H1 (cell line): ENCODE data around the gene MDFIC2. TPM values are rescaled to one million over a fixed set of nuclear protein-coding genes. Genes with fewer than 3 reads are reported as not detected.

Experiments
- CTCF ChIA-PET: fragments of 300-600 bp; sonication (Branson Sonifier 250); formaldehyde crosslinking; loops from one replicate; lab custom pipeline; 2021; ENCODE audit not compliant: partially characterized antibody; lab: Charles Lee
- POLR2A ChIA-PET: fragments of 300-600 bp; sonication (Branson Sonifier 250); formaldehyde crosslinking; loops from one replicate; lab custom pipeline; 2021; ENCODE audit warnings: inconsistent platforms; ENCODE audit not compliant: partially characterized antibody; lab: Charles Lee
- DNase-seq, 2 experiments: peaks; one replicate each; pipeline versions ENCODE4 v3.0.0 to v3.0.0-alpha.2; 2010 to 2022; ENCODE audit warnings: low spot score in 2 of 2, low read depth in 1 of 2, mixed read lengths in 1 of 2
- FAIRE-seq: peaks from 2 replicates; lab custom pipeline; 2011; peaks lifted over from hg19 to GRCh38; lab: Jason Lieb, UNC
- H2AFZ ChIP-seq: 2 replicates; pipeline ENCODE4 v1.8.1; 2012; ENCODE audit warnings: low read length, inconsistent platforms
- H2AK5ac ChIP-seq: 2 replicates; pipeline ENCODE4 v1.6.1; 2013; ENCODE audit warnings: low read depth, low read length
- H2BK120ac ChIP-seq: replicated peaks from 2 replicates; pipeline ENCODE3; 2013; ENCODE audit warnings: low read depth, low read length, inconsistent platforms
- H2BK12ac ChIP-seq: 2 replicates; pipeline ENCODE4 v1.6.1; 2013; ENCODE audit warnings: low read depth, low read length
- H2BK15ac ChIP-seq: 2 replicates; pipeline ENCODE4 v1.6.1; 2013; ENCODE audit warnings: low read length
- H2BK20ac ChIP-seq: 2 replicates; pipeline ENCODE4 v1.6.1; 2013; ENCODE audit warnings: low read length
- H2BK5ac ChIP-seq: 2 replicates; pipeline ENCODE4 v1.6.1; 2013; ENCODE audit warnings: low read depth, low read length
- H3K14ac ChIP-seq: 2 replicates; pipeline ENCODE4 v1.6.1; 2013; ENCODE audit warnings: inconsistent platforms; ENCODE audit not compliant: insufficient read length
- H3K18ac ChIP-seq: 2 replicates; pipeline ENCODE4 v1.6.1; 2013; ENCODE audit warnings: low read length; ENCODE audit errors: extremely low read depth
- H3K23ac ChIP-seq: 2 replicates; pipeline ENCODE4 v1.6.1; 2013; ENCODE audit warnings: inconsistent platforms; ENCODE audit not compliant: insufficient read length
- H3K23me2 ChIP-seq: 2 replicates; pipeline ENCODE4 v1.6.1; 2013; ENCODE audit warnings: low read depth, low read length
- H3K27ac ChIP-seq: 2 replicates; pipeline ENCODE4 v1.6.1; 2011; ENCODE audit warnings: low read depth, low read length, inconsistent platforms
- H3K27me3 ChIP-seq, 4 experiments: replicated peaks in 1 of 4; 1 replicate in 1 of 4; 2 replicates in 3 of 4; pipeline versions ENCODE4 v1.6.1 to v1.8.1; 2011 to 2013; ENCODE audit warnings: low read length in 3 of 4, mild to moderate bottlenecking in 3 of 4, inconsistent platforms in 2 of 4, mixed read lengths in 2 of 4, moderate library complexity in 1 of 4; ENCODE audit not compliant: control insufficient read depth in 3 of 4, insufficient read depth in 3 of 4; ENCODE audit errors: extremely low read depth in 1 of 4
- H3K36me3 ChIP-seq, 4 experiments: 2 replicates each; pipeline versions ENCODE4 v1.6.1 to v1.8.1; 2011 to 2013; ENCODE audit warnings: mild to moderate bottlenecking in 4 of 4, low read length in 3 of 4, moderate library complexity in 2 of 4, control low read depth in 1 of 4, inconsistent platforms in 1 of 4; ENCODE audit not compliant: insufficient read depth in 4 of 4, control insufficient read depth in 2 of 4
- H3K4ac ChIP-seq: replicated peaks from 2 replicates; pipeline ENCODE3; 2013; ENCODE audit warnings: low read length, low read depth, mixed read lengths, inconsistent platforms; ENCODE audit not compliant: insufficient read length
- H3K4me1 ChIP-seq, 4 experiments: replicated peaks in 1 of 4; 1 replicate in 1 of 4; 2 replicates in 3 of 4; pipeline versions ENCODE4 v1.6.1 to v1.8.1; 2011 to 2013; ENCODE audit warnings: low read length in 3 of 4, inconsistent platforms in 2 of 4, mixed read lengths in 1 of 4; ENCODE audit not compliant: insufficient read depth in 4 of 4, control insufficient read depth in 3 of 4
- H3K4me2 ChIP-seq, 2 experiments: 2 replicates each; pipeline versions ENCODE4 v1.6.1 to v1.8.1; 2011 to 2013; ENCODE audit warnings: low read depth in 2 of 2, low read length in 2 of 2, control low read depth in 1 of 2, inconsistent platforms in 1 of 2, mild to moderate bottlenecking in 1 of 2; ENCODE audit not compliant: insufficient read depth in 1 of 2
- H3K4me3 ChIP-seq, 4 experiments: fragments of 200-600, 300-600 bp in 1 of 4; sonication (generic), shearing (Covaris generic), sonication (Bioruptor Twin) in 1 of 4; 2 replicates each; pipeline versions ENCODE4 v1.5.1 to v1.8.1; 2011 to 2016; ENCODE audit warnings: low read length in 4 of 4, low read depth in 3 of 4, control low read depth in 2 of 4, inconsistent platforms in 2 of 4, mild to moderate bottlenecking in 2 of 4, mixed read lengths in 1 of 4, moderate library complexity in 1 of 4; ENCODE audit not compliant: insufficient read depth in 2 of 4; ENCODE audit errors: extremely low read depth in 1 of 4
- H3K56ac ChIP-seq: replicated peaks from 2 replicates; pipeline ENCODE3; 2013; ENCODE audit warnings: low read depth, mild to moderate bottlenecking, mixed read lengths, low read length, inconsistent platforms; ENCODE audit not compliant: insufficient read length
- H3K79me1 ChIP-seq: 2 replicates; pipeline ENCODE4 v1.6.1; 2013; ENCODE audit warnings: low read depth, low read length, control low read depth
- H3K79me2 ChIP-seq, 2 experiments: 2 replicates each; pipeline versions ENCODE4 v1.6.1 to v1.8.1; 2012 to 2013; ENCODE audit warnings: low read length in 2 of 2, mild to moderate bottlenecking in 2 of 2, inconsistent platforms in 1 of 2; ENCODE audit not compliant: insufficient read depth in 2 of 2, control insufficient read depth in 1 of 2
- H3K9ac ChIP-seq, 4 experiments: replicated peaks in 1 of 4; 1 replicate in 1 of 4; 2 replicates in 3 of 4; pipeline versions ENCODE4 v1.6.1 to v1.8.1; 2011 to 2013; ENCODE audit warnings: low read depth in 3 of 4, low read length in 3 of 4, control low read depth in 2 of 4, mild to moderate bottlenecking in 2 of 4, moderate library complexity in 2 of 4, inconsistent platforms in 1 of 4; ENCODE audit errors: extremely low read depth in 1 of 4
- H3K9me3 ChIP-seq, 2 experiments: 2 replicates each; pipeline versions ENCODE4 v1.6.1 to v1.8.1; 2012 to 2013; ENCODE audit warnings: mild to moderate bottlenecking in 2 of 2, moderate library complexity in 2 of 2, control low read depth in 1 of 2, inconsistent platforms in 1 of 2, low read depth in 1 of 2, low read length in 1 of 2, mixed read lengths in 1 of 2; ENCODE audit not compliant: insufficient read depth in 2 of 2
- H4K20me1 ChIP-seq, 2 experiments: replicated peaks in 1 of 2; 2 replicates each; pipeline versions ENCODE3 to v1.8.1; 2011 to 2013; ENCODE audit warnings: inconsistent platforms in 2 of 2, low read length in 2 of 2, mild to moderate bottlenecking in 1 of 2; ENCODE audit not compliant: insufficient read depth in 2 of 2, control insufficient read depth in 1 of 2
- H4K5ac ChIP-seq: 2 replicates; pipeline ENCODE4 v1.6.1; 2013; ENCODE audit warnings: low read length, low read depth, mixed read lengths, inconsistent platforms; ENCODE audit not compliant: insufficient read length
- H4K8ac ChIP-seq: 2 replicates; pipeline ENCODE4 v1.8.0; 2013; ENCODE audit warnings: mild to moderate bottlenecking, moderate library complexity, low read length, inconsistent platforms; ENCODE audit not compliant: insufficient read depth; ENCODE audit errors: extremely low read depth
- H4K91ac ChIP-seq: replicated peaks from 2 replicates; pipeline ENCODE3; 2013; ENCODE audit warnings: low read length, mixed read lengths, inconsistent platforms; ENCODE audit not compliant: insufficient read length
- ATF2 ChIP-seq: IDR thresholded peaks from 2 replicates; pipeline ENCODE4 v1.6.1; 2012; ENCODE audit warnings: low read length, inconsistent platforms
- BRCA1 ChIP-seq: IDR thresholded peaks from 2 replicates; pipeline ENCODE4 v1.6.1; 2012; ENCODE audit warnings: low read depth, low read length, improper control_type of control experiment
- CBX8 ChIP-seq: fragments of 300-800, 300-1000 bp; sonication (generic); IDR thresholded peaks from 2 replicates; pipeline ENCODE4 v1.7.1; 2016; ENCODE audit warnings: low read depth, low read length, borderline replicate concordance
- CEBPB ChIP-seq: IDR thresholded peaks from 2 replicates; pipeline ENCODE4 v1.6.1; 2012; ENCODE audit warnings: low read depth, low read length
- CHD1 ChIP-seq: IDR thresholded peaks from 2 replicates; pipeline ENCODE4 v1.6.1; 2012; ENCODE audit warnings: low read depth, low read length, improper control_type of control experiment
- GABPA ChIP-seq: IDR thresholded peaks from 2 replicates; pipeline ENCODE4 v1.6.1; 2011; ENCODE audit warnings: mild to moderate bottlenecking, low read length, moderate library complexity, borderline replicate concordance; ENCODE audit not compliant: insufficient read depth
- KDM4A ChIP-seq: IDR thresholded peaks from one replicate; pipeline ENCODE4 v1.7.1; 2012; ENCODE audit warnings: low read depth, mild to moderate bottlenecking, moderate library complexity, low read length, inconsistent platforms; ENCODE audit not compliant: severe bottlenecking
- POLR2AphosphoS5 ChIP-seq: IDR thresholded peaks from 2 replicates; pipeline ENCODE4 v1.6.1; 2011; ENCODE audit warnings: low read depth, low read length
- RFX5 ChIP-seq: IDR thresholded peaks from 2 replicates; pipeline ENCODE4 v1.6.1; 2011; ENCODE audit warnings: low read depth, low read length, improper control_type of control experiment, borderline replicate concordance
- SIN3A ChIP-seq, 2 experiments: IDR thresholded peaks in 1 of 2; conservative IDR thresholded peaks in 1 of 2; 2 replicates each; pipeline ENCODE4 v1.6.1; 2011 to 2012; ENCODE audit warnings: low read length in 2 of 2, improper control_type of control experiment in 1 of 2, low read depth in 1 of 2, mild to moderate bottlenecking in 1 of 2
- TCF12 ChIP-seq: IDR thresholded peaks from 2 replicates; pipeline ENCODE4 v1.6.1; 2011; ENCODE audit warnings: low read depth, mild to moderate bottlenecking, low read length
- USF2 ChIP-seq: IDR thresholded peaks from 2 replicates; pipeline ENCODE4 v1.6.1; 2011; ENCODE audit warnings: low read length, improper control_type of control experiment
- WGBS, 2 experiments: shearing (Covaris generic) in 1 of 2; methylation state at CpG; one replicate each; pipeline versions ENCODE4 v1.1.6 to v1.1.7; 2013 to 2015; ENCODE audit warnings: low lambda C conversion rate in 2 of 2, mixed read lengths in 2 of 2, inconsistent platforms in 1 of 2, low coverage in 1 of 2, missing lambda C conversion rate in 1 of 2; ENCODE audit not compliant: insufficient replicate concordance in 2 of 2, insufficient coverage in 1 of 2, insufficient read length in 1 of 2; ENCODE audit errors: extremely low coverage in 1 of 2, missing lambda C conversion rate in 1 of 2; 5-methylcytosine and 5-hydroxymethylcytosine counted together
- polyA plus RNA-seq, 7 experiments: library from polyadenylated mRNA; depleted of rRNA in 3 of 7; stranded (reverse) in 5 of 7; unstranded in 2 of 7; fragments of >200 nt in 5 of 7; fragments of 200-250 nt in 2 of 7; gene quantifications; 1 replicate in 5 of 7; 2 replicates in 1 of 7; 4 replicates in 1 of 7; pipeline versions ENCODE4 v1.2.1 to v1.2.3, GENCODE V29; 2011 to 2013; ENCODE audit warnings: missing spikeins in 2 of 7, mixed read lengths in 2 of 7
- total RNA-seq: library from RNA; stranded (reverse); fragmentation: NEBNext Ultra II Directional; extraction: Animal tissue kit (Norgen Biotek cat#: 25700); gene quantifications from 2 replicates; pipeline ENCODE4 v1.2.1, GENCODE V29; 2021

The MDFIC2 gene
- total and polyA plus RNA-seq, 2 of the 8 experiments (the other 6 are each of a cell fraction or from before 2014, with no cell fraction given), result not detected

GRCh38 chr3:70185661-70186060, 126.8 kb downstream of the MDFIC2 start:
- no peak overlapping the region for H3K14ac ChIP-seq
- POLR2A ChIA-PET, result no interaction called here
- H3K79me2 ChIP-seq, result no peaks in the 10 kb centered on the region
- H4K91ac ChIP-seq, result no peak overlapping the region
- no peak overlapping the region for H3K4me3 ChIP-seq
- no peak overlapping the region for H3K4me2 ChIP-seq
- no peaks in the 10 kb centered on the region for H3K36me3 ChIP-seq
- H3K4ac ChIP-seq, result no peak overlapping the region
- DNase-seq (no peak), FAIRE-seq (no peak)
- H3K79me1 ChIP-seq, result no peaks in the 10 kb centered on the region
- no peak overlapping the region for H2AFZ ChIP-seq
- H4K20me1 ChIP-seq, result no peaks in the 10 kb centered on the region
- no peak overlapping the region for H3K23ac ChIP-seq
- H3K27ac ChIP-seq, result no peak overlapping the region
- H2BK12ac ChIP-seq, result no peak overlapping the region
- no peak overlapping the region for H3K56ac ChIP-seq
- no peak overlapping the region for H2AK5ac ChIP-seq
- H3K9me3 ChIP-seq, result no peaks in the 10 kb centered on the region
- CTCF ChIA-PET, result interaction anchor here (0.8 to 1.0 kb wide), 2 partner anchors 53 to 147 kb away, joined by 3 read pairs; no protein-coding TSS in a partner anchor
- no peak overlapping the region for H2BK5ac ChIP-seq
- no peak overlapping the region for H3K18ac ChIP-seq
- H4K5ac ChIP-seq, result no peak overlapping the region
- H3K27me3 ChIP-seq, result no peaks in the 10 kb centered on the region; a peak in 1 of 7 replicates
- H3K23me2 ChIP-seq, result no peaks in the 10 kb centered on the region
- no peak overlapping the region for H2BK20ac ChIP-seq
- H2BK120ac ChIP-seq, result no peak overlapping the region
- H3K9ac ChIP-seq, result no peak overlapping the region
- no peak overlapping the region for H2BK15ac ChIP-seq
- peaks cover 0 to 4% (median 2%) of the 10 kb centered on the region in 4 experiments; a peak in 3 of 7 replicates for H3K4me1 ChIP-seq
- no peak overlapping the region for H4K8ac ChIP-seq
- whole genome bisulfite sequencing, 2 experiments, result 92% methylated on average over 1 of the region's 1 CpG; no CpG with 5 or more reads in 1 of the 2 experiments
- TF ChIP-seq SIN3A (conservative IDR thresholded peaks at IDR 0.05 in 1 of 2, IDR thresholded peaks at IDR 0.05 in 1 of 2; ENCODE audit: low read depth in 1 of 2, low read length in 2 of 2), result no peak
- TF ChIP-seq KDM4A, result no peak
- no peak for TF ChIP-seq GABPA
- TF ChIP-seq CBX8, result no peak
- no peak for TF ChIP-seq ATF2
- no peak for TF ChIP-seq RFX5
- TF ChIP-seq BRCA1, result no peak
- no peak for TF ChIP-seq CEBPB
- TF ChIP-seq POLR2AphosphoS5, result no peak
- TF ChIP-seq USF2, result no peak
- no peak for TF ChIP-seq CHD1
- no peak for TF ChIP-seq TCF12
